Measurements from ENCODE around the gene OBP2A.

GRCh38 chr9:135520916-135521607, 24.9 kb upstream of the OBP2A start, which contains the start of gene LCN1:
- TF ChIP-seq, protein P1, sequence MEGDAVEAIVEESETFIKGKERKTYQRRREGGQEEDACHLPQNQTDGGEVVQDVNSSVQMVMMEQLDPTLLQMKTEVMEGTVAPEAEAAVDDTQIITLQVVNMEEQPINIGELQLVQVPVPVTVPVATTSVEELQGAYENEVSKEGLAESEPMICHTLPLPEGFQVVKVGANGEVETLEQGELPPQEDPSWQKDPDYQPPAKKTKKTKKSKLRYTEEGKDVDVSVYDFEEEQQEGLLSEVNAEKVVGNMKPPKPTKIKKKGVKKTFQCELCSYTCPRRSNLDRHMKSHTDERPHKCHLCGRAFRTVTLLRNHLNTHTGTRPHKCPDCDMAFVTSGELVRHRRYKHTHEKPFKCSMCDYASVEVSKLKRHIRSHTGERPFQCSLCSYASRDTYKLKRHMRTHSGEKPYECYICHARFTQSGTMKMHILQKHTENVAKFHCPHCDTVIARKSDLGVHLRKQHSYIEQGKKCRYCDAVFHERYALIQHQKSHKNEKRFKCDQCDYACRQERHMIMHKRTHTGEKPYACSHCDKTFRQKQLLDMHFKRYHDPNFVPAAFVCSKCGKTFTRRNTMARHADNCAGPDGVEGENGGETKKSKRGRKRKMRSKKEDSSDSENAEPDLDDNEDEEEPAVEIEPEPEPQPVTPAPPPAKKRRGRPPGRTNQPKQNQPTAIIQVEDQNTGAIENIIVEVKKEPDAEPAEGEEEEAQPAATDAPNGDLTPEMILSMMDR (IDR thresholded peaks at IDR 0.05; ENCODE audit: insufficient read depth, low read depth, low read length): no peak
- no peak for TF ChIP-seq EZH2 (IDR thresholded peaks at IDR 0.05; ENCODE audit: insufficient read depth, low read length)
